ENCODE measurements around the gene TTC16. TPM values are rescaled to one million over a fixed set of nuclear protein-coding genes. Genes with fewer than 3 reads are reported as not detected.

Gene TTC16
- total and polyA plus RNA-seq, 12 donors: under 0.01 to 1.0 (median 0.32) TPM; not detected in 2

- H3K27me3 ChIP-seq: no peaks in the 10 kb centered on the region
- WGBS, 4 donors: 90 to 95% (median 91%) methylated on average over 5 to 9 of the region's 9 CpGs
Measured at GRCh38 chr9:127730262-127730661, 14.4 kb downstream of the TTC16 start.

GRCh38 chr9:127730799-127731410 is 15.0 kb downstream of the TTC16 start:
- Histone ChIP-seq H3K36me3 (replicated peaks in 1 of 2) (peaks cover 0 to 20% of the 10 kb centered on the region in 2 donors), H3K4me3 (no peak overlapping the region), H3K27ac (peak overlapping the region in 2 of 5 donors; percentile 18 to 54), H3K4me1 (replicated peaks in 1 of 2) (peaks cover 6 to 13% of the 10 kb centered on the region in 2 donors), H3K9me3 (replicated peaks in 1 of 3) (no peaks in the 10 kb centered on the region), H3K27me3 (no peaks in the 10 kb centered on the region)
- no peak for TF ChIP-seq CTCF (IDR thresholded peaks at IDR 0.05)
- no peak for TF ChIP-seq POLR2A (IDR thresholded peaks at IDR 0.05)
- peak in 3 of 7 donors; percentile 55 to 60 (median 57) for DNase-seq
- WGBS, 4 donors: 46 to 58% (median 50%) methylated on average over 3 to 9 of the region's 9 CpGs
- intact Hi-C loops (cut with DNase I): loop anchor here (5.0 to 10.0 kb wide), 3 partner anchors 139 to 226 kb away; no protein-coding TSS in a partner anchor

More at GRCh38 chr9:127730262-127730661, 14.4 kb downstream of the TTC16 start:
- Histone ChIP-seq H3K9me3 (replicated peaks in 1 of 3) (no peaks in the 10 kb centered on the region), H3K4me1 (replicated peaks in 1 of 2) (peaks cover 6 to 13% of the 10 kb centered on the region in 2 donors), H3K27ac (peak overlapping the region in 2 of 5 donors; percentile 18 to 54), H3K36me3 (replicated peaks in 1 of 2) (peaks cover 0 to 20% of the 10 kb centered on the region in 2 donors), H3K4me3 (no peak overlapping the region)
- intact Hi-C loops (cut with DNase I): loop anchor here (5.0 to 10.0 kb wide), 3 partner anchors 138 to 225 kb away; no protein-coding TSS in a partner anchor
- TF ChIP-seq CTCF (IDR thresholded peaks at IDR 0.05) (no peak), POLR2A (IDR thresholded peaks at IDR 0.05) (no peak)
- no peak for DNase-seq

- H3K9me3 ChIP-seq (replicated peaks in 1 of 3): no peaks in the 10 kb centered on the region
- no peak overlapping the region for H3K27ac ChIP-seq
- H3K27me3 ChIP-seq: no peaks in the 10 kb centered on the region
- peaks cover 6 to 13% of the 10 kb centered on the region in 2 donors for H3K4me1 ChIP-seq (replicated peaks in 1 of 2)
- TF ChIP-seq POLR2A (IDR thresholded peaks at IDR 0.05): no peak
- no peak for TF ChIP-seq CTCF (IDR thresholded peaks at IDR 0.05)
- H3K4me3 ChIP-seq: no peak overlapping the region
- 72 to 89% (median 83%) methylated on average over 12 to 16 of the region's 16 CpGs for WGBS, 4 donors
- no peak for DNase-seq
- H3K36me3 ChIP-seq (replicated peaks in 1 of 2): peaks cover 0 to 20% of the 10 kb centered on the region in 2 donors
- intact Hi-C loops (cut with DNase I): loop anchor here (5.0 to 10.0 kb wide), 3 partner anchors 140 to 227 kb away; no protein-coding TSS in a partner anchor
Measured at GRCh38 chr9:127731938-127732337, 16.1 kb downstream of the TTC16 start.

GRCh38 chr9:127732444-127732843 is 16.6 kb downstream of the TTC16 start:
- intact Hi-C loops (cut with DNase I): loop anchor here (5.0 to 10.0 kb wide), 3 partner anchors 140 to 228 kb away; no protein-coding TSS in a partner anchor
- no peak overlapping the region for H3K27ac ChIP-seq
- H3K9me3 ChIP-seq (replicated peaks in 1 of 3): no peaks in the 10 kb centered on the region
- H3K27me3 ChIP-seq: no peaks in the 10 kb centered on the region
- H3K36me3 ChIP-seq (replicated peaks in 1 of 2): peaks cover 0 to 20% of the 10 kb centered on the region in 2 donors
- no peak for TF ChIP-seq POLR2A (IDR thresholded peaks at IDR 0.05)
- TF ChIP-seq CTCF (IDR thresholded peaks at IDR 0.05): no peak
- 87 to 96% (median 95%) methylated on average over 3 to 21 of the region's 21 CpGs for WGBS, 4 donors
- no peak overlapping the region for H3K4me3 ChIP-seq
- DNase-seq: no peak
- H3K4me1 ChIP-seq (replicated peaks in 1 of 2): peaks cover 6 to 13% of the 10 kb centered on the region in 2 donors
